Activated naive CD8-positive, alpha-beta T cell treated with anti-CD3 and anti-CD28 coated beads for 36 hours (primary cell): ENCODE results near the gene NXPH2. TPM values are rescaled to one million over a fixed set of nuclear protein-coding genes. Genes with fewer than 3 reads are reported as not detected.
"Not testable (repeated sequence)": the region's sequence is repeated elsewhere in the genome, so short reads cannot be mapped to it uniquely, and the experiment has no call there.

Experiments used
- DNase-seq: peaks from one replicate; pipeline ENCODE4 v3.0.0; 2021
- H3K27ac Mint-ChIP-seq: one replicate; pipeline ENCODE4 v1.8.0; 2022; ENCODE audit warnings: mild to moderate bottlenecking, moderate library complexity, mixed read lengths
- H3K27me3 Mint-ChIP-seq: one replicate; pipeline ENCODE4 v1.8.0; 2022; ENCODE audit warnings: mild to moderate bottlenecking, mixed read lengths
- H3K36me3 Mint-ChIP-seq: one replicate; pipeline ENCODE4 v1.8.0; 2021; ENCODE audit warnings: mild to moderate bottlenecking, mixed read lengths
- H3K4me1 Mint-ChIP-seq: one replicate; pipeline ENCODE4 v1.8.0; 2021; ENCODE audit warnings: mixed read lengths
- H3K4me3 Mint-ChIP-seq: one replicate; pipeline ENCODE4 v1.8.0; 2022; ENCODE audit warnings: mild to moderate bottlenecking, moderate library complexity, mixed read lengths
- H3K9me3 Mint-ChIP-seq: one replicate; pipeline ENCODE4 v1.8.0; 2022; ENCODE audit warnings: mixed read lengths
- total RNA-seq, 2 experiments: library from RNA; stranded (reverse); gene quantifications; one replicate each; pipeline ENCODE4 v1.2.3, GENCODE V29; 2021

Gene NXPH2
- total RNA-seq, 2 experiments from 2014 or later = not detected

DNA sequence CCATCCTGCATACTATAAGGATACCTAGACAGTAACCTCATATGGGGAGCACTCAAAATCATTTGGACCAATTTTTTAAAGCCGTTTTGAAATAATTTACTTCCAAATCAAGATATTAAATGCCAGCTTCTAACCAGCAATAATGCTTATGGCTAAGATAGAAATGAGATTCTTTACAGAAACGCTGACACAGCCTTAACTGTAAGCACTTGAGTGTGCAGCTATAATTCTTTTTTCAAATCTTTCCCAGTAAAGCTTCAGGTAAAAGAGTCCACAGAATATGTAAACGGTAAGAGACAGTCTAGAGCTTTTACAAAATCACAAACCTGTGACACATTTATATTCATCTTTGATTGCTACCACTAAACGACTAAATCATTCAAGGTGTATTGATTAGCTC, 4.5 kb downstream of the NXPH2 start:
- no peak for DNase-seq
- Mint-ChIP-seq H3K4me1 (peaks cover 4% of the 10 kb centered on the region), H3K4me3 (no peak overlapping the region), H3K9me3 (no peaks in the 10 kb centered on the region), H3K27me3 (peaks cover 34% of the 10 kb centered on the region), H3K36me3 (no peaks in the 10 kb centered on the region), H3K27ac (no peak overlapping the region)

DNA sequence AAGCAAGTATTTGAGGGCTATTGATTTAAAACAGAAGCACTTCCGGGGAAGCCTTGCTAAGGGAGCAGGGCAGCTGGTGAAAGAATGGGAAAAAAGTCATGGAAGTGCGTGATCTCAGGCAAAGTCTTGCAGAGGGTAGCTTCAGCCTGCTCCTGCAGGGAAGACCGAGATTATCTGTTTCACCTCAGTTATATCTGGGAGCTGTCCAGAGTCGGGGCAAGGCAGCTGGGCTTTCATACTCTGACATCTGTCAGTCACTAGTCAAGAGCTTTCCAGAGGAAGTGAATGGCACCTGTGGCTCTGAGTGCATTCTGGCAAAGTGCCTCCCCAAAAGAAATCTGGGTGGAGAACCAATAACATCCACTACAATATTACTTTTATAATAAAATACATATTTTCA, 8.7 kb downstream of the NXPH2 start:
- no peak for DNase-seq
- H3K27me3 Mint-ChIP-seq = peaks cover 12% of the 10 kb centered on the region
- no peaks in the 10 kb centered on the region for H3K36me3 Mint-ChIP-seq
- H3K9me3 Mint-ChIP-seq = no peaks in the 10 kb centered on the region
- no peak overlapping the region for H3K4me3 Mint-ChIP-seq
- H3K27ac Mint-ChIP-seq = no peak overlapping the region
- no peaks in the 10 kb centered on the region for H3K4me1 Mint-ChIP-seq

DNA sequence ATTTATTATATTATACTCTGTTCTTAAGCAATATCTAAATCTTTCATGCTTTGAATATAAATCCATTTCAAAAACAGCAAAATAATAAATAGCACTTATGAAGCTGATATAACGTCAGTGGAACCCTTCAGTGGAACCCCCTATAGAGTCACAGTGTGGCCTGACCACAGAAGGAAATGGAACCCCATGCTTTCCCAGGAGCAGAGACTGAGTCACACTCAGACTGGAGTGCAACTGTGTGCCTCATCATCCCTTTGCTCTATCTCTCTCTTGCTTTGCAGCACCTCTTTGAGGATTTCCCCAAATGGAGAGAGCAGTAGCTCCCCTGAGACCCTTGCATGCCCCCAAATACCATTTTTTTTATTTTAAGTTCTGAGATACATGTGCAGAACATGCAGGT, 13.1 kb downstream of the NXPH2 start:
- H3K27me3 Mint-ChIP-seq = peaks cover 5% of the 10 kb centered on the region
- no peaks in the 10 kb centered on the region for H3K4me1 Mint-ChIP-seq
- no peaks in the 10 kb centered on the region for H3K9me3 Mint-ChIP-seq
- no peaks in the 10 kb centered on the region for H3K36me3 Mint-ChIP-seq
- no peak overlapping the region for H3K27ac Mint-ChIP-seq
- no peak overlapping the region for H3K4me3 Mint-ChIP-seq
- DNase-seq = no peak

DNA sequence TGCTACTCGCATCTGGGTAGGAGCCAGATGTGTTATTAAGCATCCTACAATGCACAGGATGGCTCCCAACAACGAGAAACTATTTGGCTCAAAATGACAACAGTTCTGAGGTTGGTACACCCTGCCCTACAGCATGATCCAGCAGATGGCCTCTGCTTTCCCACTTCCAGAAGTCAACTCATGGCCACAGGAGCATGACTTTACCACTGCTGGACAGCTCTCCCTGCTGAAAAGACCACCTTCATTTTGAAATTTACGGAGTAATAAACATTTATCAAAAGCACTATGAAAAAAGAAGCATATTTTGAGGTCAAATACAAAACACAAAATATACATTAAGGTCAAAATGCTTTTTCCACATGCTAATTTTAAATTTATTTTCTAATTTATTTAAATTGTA, 13.7 kb downstream of the NXPH2 start:
- Mint-ChIP-seq H3K9me3 (no peaks in the 10 kb centered on the region), H3K27me3 (peaks cover 5% of the 10 kb centered on the region), H3K4me3 (no peak overlapping the region), H3K27ac (no peak overlapping the region), H3K4me1 (no peaks in the 10 kb centered on the region), H3K36me3 (no peaks in the 10 kb centered on the region)
- no peak for DNase-seq

DNA sequence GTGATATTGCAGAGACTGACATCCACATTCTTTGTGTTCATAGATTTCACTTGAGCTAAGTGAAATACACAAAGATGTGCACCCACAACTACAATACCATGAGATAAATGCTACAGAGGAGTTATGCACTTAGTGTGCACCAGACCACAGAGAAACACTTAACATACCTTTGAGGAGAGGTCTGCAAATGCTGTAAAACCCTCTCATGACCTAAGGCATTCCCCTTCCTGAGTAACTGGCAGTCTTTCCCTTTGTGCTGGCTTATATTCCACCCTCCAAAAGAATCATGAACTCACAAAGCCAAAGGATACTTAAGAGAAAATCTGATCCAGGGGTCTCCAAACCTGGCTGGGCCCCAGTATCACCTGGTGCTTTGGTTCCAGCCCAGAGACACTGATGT, 16.2 kb downstream of the NXPH2 start:
- peaks cover 5% of the 10 kb centered on the region for H3K27me3 Mint-ChIP-seq

DNA sequence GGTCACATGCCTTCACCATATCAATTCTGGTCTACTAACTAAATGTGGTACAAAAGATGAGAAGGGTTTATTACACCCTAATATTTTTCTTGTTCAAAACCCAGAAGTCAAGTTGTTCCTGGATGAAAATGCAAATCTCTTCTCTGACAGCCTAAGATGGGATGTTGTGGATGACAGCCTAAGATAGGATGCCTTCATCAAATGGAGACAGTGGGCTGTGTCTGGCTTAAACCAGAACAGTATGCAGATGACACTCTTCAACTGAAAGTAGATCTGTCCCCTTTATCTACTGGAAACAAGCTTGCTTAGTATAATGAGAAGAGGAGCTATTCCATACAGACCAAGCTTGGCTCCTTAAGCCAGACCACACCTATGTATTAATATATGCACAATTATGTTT, 17.7 kb downstream of the NXPH2 start:
- H3K4me3 Mint-ChIP-seq = no peak overlapping the region
- no peak overlapping the region for H3K27ac Mint-ChIP-seq
- H3K9me3 Mint-ChIP-seq = no peaks in the 10 kb centered on the region
- H3K36me3 Mint-ChIP-seq = no peaks in the 10 kb centered on the region
- no peaks in the 10 kb centered on the region for H3K4me1 Mint-ChIP-seq
- H3K27me3 Mint-ChIP-seq = peaks cover 1% of the 10 kb centered on the region
- no peak for DNase-seq

More for the DNA sequence above, 16.2 kb downstream of the NXPH2 start:
- Mint-ChIP-seq H3K9me3 (no peaks in the 10 kb centered on the region), H3K27ac (no peak overlapping the region), H3K4me3 (no peak overlapping the region), H3K4me1 (no peaks in the 10 kb centered on the region), H3K36me3 (no peaks in the 10 kb centered on the region)
- DNase-seq = no peak

DNA sequence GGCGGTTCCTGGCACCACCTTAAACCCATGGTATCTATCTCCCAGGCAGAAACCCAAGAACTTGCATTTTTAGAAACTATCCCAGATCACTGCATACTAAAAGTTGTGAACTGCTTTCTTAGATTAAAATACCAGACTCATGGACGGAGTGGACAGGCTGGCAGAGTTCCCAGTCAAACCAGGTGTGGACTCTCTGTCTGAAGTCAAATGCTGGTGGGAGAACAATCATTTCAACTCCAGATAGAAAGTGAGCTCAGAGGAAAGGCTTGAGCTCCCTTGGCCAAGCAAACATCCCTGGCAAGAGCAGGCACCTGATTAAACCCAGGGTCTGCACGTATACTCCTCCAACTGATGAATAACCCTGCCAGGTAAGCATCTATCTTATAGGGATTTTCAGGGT, 19.5 kb downstream of the NXPH2 start:
- H3K9me3 Mint-ChIP-seq = no peaks in the 10 kb centered on the region
- peaks cover 3% of the 10 kb centered on the region for H3K27me3 Mint-ChIP-seq
- H3K4me1 Mint-ChIP-seq = no peaks in the 10 kb centered on the region

DNA sequence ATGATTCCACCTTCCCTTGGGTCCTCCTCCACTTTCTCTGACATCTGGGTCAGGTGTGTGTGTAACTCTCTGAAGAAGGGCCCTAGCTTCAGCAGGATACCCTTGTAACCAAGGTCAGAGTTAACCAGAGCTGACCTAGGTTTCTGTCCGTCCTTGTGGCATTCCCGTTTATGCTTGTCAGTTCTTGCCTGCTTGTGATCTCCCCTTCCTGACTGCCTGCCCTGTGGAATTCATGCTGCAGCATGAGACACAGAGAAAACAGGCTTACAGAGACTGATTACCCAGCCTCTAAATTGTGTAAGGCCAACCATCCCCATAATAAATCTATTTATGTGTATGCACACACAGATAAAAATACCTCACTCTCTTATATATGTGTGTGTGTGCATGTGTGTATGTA, 22.8 kb downstream of the NXPH2 start:
- Mint-ChIP-seq H3K4me1 (no peaks in the 10 kb centered on the region), H3K4me3 (no peak overlapping the region), H3K36me3 (no peaks in the 10 kb centered on the region), H3K27ac (no peak overlapping the region), H3K27me3 (peaks cover 3% of the 10 kb centered on the region), H3K9me3 (peaks cover 3% of the 10 kb centered on the region)
- DNase-seq = no peak

More for the DNA sequence above, 19.5 kb downstream of the NXPH2 start:
- Mint-ChIP-seq H3K27ac (no peak overlapping the region), H3K4me3 (no peak overlapping the region), H3K36me3 (no peaks in the 10 kb centered on the region)
- DNase-seq = no peak

DNA sequence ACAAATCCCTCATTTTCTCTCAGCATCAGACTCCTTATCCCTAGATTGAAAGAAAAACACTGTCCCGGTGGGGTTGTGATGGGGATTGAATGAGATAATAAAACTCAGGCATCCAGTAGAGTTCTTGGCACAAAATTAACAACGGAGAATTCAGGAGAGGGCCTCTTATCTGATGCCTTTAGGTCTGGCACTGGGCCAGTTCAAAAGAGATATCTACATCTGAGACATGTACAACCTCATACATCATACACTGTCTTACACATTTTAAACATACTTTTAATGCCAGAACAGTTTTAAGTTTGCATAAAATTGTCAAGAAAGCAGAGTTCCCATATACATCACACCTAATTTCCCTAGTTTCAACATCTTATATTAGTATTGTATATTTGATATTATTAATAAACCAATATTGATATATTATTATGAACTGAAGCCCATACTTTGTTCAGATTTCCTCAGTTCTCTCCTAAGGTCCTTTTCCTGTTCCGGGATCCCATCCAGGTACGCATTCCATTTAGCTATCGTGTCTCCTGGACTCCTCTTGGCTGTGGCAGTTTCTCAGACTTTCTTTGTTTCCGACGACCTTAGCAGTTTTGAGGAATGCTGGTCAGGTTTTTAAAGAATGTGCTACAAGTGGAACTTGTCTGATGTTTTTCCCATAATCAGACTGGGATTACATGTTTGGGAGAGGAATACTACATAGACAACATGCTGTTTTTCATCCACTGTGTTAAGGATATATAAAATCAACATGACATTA, 27.8 kb downstream of the NXPH2 start:
- peaks cover 4% of the 10 kb centered on the region for H3K9me3 Mint-ChIP-seq
- no peak overlapping the region for H3K4me3 Mint-ChIP-seq
- H3K4me1 Mint-ChIP-seq = no peaks in the 10 kb centered on the region
- no peak for DNase-seq
- H3K27me3 Mint-ChIP-seq = peaks cover 1% of the 10 kb centered on the region
- no peaks in the 10 kb centered on the region for H3K36me3 Mint-ChIP-seq
- H3K27ac Mint-ChIP-seq = no peak overlapping the region

DNA sequence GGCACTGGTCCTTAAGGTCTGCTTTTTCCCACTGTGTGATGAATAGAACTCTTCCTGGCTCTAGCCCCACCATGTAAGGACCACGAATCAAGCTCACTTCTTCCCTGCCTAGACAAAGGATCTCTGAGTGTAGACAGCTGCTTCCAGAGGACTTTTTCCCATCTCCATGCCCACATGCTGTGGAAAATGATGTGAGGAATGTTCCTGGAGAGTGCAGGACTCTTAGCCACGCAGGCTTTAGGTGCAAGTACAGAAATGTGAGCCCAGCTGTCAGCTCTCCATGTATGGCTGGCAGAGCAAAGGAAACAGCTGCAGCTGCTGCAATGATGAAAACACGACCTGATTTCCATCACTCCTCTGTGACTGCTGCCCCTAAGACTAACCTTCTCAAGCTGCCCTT, 35.5 kb downstream of the NXPH2 start:
- Mint-ChIP-seq H3K4me3 (no peak overlapping the region), H3K27me3 (peaks cover 6% of the 10 kb centered on the region), H3K27ac (no peak overlapping the region), H3K9me3 (peaks cover 1% of the 10 kb centered on the region), H3K4me1 (no peaks in the 10 kb centered on the region), H3K36me3 (no peaks in the 10 kb centered on the region)
- DNase-seq = no peak

DNA sequence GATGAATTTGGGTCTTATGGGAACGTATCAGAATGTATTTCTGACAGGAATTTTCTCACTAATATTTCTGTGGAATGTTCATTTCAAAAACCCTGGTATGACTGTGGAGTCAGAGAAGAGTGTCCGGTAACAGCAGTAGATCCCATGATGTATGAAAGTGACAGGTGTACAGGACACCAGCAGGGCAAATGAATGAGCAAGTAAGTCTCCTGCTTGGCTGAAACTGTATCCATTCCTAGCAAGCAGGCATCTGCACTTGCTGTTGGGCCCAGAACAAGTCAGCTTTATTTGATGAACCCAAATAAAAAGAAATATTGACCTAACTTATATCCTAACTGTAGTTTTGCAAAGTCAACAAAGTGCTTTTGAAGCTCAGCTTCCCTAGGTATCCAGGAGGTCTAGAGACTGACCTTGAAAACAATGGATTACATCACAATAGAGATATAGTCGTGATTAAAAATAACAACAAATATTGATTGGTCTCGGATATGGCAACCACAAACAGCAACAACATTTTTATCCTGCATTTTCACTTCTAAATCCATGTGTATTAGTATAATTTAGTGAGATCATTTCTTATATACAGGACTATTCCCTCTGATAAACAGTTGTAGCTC, 37.6 kb downstream of the NXPH2 start:
- H3K4me1 Mint-ChIP-seq = no peaks in the 10 kb centered on the region
- no peak for DNase-seq
- H3K27ac Mint-ChIP-seq = no peak overlapping the region
- H3K36me3 Mint-ChIP-seq = no peaks in the 10 kb centered on the region
- peaks cover 11% of the 10 kb centered on the region for H3K27me3 Mint-ChIP-seq
- no peaks in the 10 kb centered on the region for H3K9me3 Mint-ChIP-seq
- no peak overlapping the region for H3K4me3 Mint-ChIP-seq

DNA sequence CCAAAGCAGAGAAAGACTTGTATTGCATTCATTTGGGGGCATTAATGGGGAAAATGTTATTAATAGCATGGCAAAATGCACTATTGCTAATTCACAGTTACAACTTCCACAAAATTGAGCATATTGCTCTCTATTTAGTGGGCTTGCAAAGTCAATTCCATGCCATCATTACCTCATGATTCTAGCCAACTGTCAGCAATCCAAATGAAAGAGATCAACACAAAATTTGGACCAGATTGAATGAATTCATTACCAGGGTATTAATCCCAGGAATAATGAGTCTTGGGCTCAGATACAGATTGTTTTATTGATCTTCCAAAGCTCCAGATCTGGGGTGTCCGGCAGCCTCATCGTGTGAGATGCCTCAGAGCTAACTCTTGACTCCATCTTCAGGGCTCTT, 38.3 kb downstream of the NXPH2 start:
- Mint-ChIP-seq H3K36me3 (no peaks in the 10 kb centered on the region), H3K27ac (no peak overlapping the region), H3K4me3 (no peak overlapping the region), H3K4me1 (no peaks in the 10 kb centered on the region), H3K27me3 (peaks cover 11% of the 10 kb centered on the region), H3K9me3 (peaks cover 3% of the 10 kb centered on the region)
- no peak for DNase-seq

DNA sequence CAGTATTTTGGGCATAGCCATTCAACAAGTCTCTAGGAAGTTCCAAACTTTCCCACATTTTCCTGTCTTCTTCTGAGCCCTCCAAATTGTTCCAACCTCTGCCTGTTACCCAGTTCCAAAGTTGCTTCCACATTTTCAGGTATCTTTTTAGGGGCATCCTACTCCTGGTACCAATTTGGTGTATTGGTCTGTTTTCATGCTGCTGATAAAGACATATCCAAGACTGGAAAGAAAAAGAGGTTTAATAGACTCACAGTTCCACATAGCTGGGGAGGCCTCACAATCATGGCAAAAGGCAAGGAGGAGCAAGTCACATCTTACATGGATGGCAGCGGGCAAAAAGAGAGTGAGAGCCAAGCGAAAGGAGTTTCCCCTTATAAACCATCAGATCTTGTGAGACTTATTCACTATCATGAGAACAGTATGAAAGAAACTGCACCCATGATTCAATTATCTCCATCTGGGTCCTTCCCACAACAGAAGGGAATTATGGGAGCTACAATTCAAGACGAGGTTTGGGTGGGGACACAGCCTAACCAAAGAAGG, 43.1 kb downstream of the NXPH2 start:
- H3K4me1 Mint-ChIP-seq, H3K27ac Mint-ChIP-seq, H3K4me3 Mint-ChIP-seq, H3K36me3 Mint-ChIP-seq, DNase-seq, H3K27me3 Mint-ChIP-seq: not testable (repeated sequence)
- H3K9me3 Mint-ChIP-seq = peaks cover 18% of the 10 kb centered on the region

DNA sequence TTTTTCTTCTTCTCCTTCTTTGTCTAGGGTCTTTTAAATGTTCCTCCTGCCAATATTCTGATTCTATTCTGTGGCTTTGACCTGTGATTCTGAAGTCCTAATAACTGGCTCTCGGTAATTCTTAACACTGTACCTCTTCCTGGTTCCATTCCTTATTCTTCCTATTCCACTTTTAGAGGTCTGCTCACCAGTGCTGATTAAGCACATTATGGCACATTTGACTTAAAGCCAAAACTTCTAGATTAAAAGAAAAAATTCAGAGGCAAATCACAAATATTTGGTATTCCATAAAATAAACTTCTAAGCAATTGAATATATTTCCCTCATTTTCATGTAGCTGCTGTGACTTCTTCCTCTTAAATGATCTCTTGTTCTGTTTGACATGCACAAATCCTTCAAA, 47.5 kb downstream of the NXPH2 start:
- no peak for DNase-seq
- Mint-ChIP-seq H3K27me3 (no peaks in the 10 kb centered on the region), H3K27ac (no peak overlapping the region), H3K4me1 (no peaks in the 10 kb centered on the region), H3K4me3 (no peak overlapping the region), H3K9me3 (peaks cover 18% of the 10 kb centered on the region), H3K36me3 (no peaks in the 10 kb centered on the region)

DNA sequence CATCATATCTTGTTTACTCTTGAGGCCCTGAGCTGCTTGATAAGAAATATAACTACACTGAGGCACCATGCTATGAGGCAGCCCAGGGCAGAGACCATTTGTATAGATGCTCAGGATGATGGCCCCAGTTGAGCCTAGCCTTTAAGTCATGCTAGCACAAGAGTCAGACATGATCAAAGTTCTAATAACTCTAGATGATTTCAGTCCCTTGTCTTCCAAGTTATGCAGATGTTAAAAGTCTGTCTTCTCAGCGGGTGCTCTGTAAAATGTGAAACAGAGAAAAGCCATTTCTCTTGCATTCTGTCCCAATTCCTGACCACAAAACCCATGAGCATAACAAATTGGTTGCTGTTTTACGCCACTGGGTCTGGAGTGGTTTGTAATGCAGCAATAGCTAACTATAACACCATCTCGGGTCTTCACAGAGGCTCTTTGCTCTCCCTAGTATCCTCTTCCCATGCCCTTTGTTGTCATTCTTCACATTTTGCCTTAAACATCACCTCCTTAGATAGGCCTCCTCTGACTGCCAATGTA, 49.6 kb downstream of the NXPH2 start:
- Mint-ChIP-seq H3K36me3 (no peaks in the 10 kb centered on the region), H3K9me3 (peaks cover 8% of the 10 kb centered on the region), H3K27me3 (peaks cover 3% of the 10 kb centered on the region), H3K27ac (no peak overlapping the region), H3K4me3 (no peak overlapping the region), H3K4me1 (no peaks in the 10 kb centered on the region)
- DNase-seq = no peak

DNA sequence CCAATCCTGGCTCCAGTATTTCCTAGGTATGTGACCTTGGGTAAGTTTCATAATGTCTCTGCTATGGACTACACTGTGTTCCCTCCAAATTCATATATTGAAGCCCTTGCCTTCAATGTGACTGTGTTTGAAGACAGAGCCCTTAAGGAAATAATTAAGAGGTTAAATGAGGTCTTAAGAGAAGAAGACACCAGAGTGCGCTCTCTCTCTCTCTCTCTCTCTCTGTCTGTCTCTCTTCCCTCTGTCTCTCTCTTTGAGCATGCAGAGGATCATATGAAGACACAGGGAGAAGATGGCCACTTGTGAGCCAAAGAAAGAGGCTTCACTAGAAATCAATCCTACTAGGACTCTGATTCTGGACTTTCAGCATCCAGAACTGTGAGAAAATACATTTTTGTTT, 52.2 kb downstream of the NXPH2 start:
- H3K27ac Mint-ChIP-seq = no peak overlapping the region
- H3K4me1 Mint-ChIP-seq = no peaks in the 10 kb centered on the region
- H3K27me3 Mint-ChIP-seq = peaks cover 3% of the 10 kb centered on the region
- H3K4me3 Mint-ChIP-seq = no peak overlapping the region
- H3K36me3 Mint-ChIP-seq = no peaks in the 10 kb centered on the region
- H3K9me3 Mint-ChIP-seq = no peaks in the 10 kb centered on the region
- DNase-seq = no peak
